ENCODE results near the gene RNF225.

The RNF225 gene

DNA sequence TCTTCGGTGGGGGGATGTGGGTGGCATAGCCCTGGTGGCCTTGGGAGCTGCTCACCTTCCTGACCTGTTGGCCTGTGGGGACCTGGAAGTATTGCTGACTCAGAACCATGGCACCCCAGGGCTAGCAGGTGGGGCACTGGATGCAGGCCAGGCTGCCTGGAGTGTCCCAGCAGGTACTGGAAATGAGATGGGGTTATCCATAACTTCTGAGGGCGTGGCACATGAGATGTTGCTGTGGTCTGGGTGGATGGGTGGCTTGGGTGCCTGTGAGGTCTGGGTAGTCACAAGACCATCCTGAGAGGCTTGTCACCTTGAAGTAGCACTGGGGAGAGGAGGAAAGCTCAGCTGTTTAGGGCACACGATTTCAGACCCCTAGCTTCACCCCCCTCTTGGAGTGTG is 636 bp upstream of the RNF225 start:
- H3K4me3 ChIP-seq (ENCODE audit: low read depth, low read length), result no peak overlapping the region
- TF ChIP-seq, protein P1, sequence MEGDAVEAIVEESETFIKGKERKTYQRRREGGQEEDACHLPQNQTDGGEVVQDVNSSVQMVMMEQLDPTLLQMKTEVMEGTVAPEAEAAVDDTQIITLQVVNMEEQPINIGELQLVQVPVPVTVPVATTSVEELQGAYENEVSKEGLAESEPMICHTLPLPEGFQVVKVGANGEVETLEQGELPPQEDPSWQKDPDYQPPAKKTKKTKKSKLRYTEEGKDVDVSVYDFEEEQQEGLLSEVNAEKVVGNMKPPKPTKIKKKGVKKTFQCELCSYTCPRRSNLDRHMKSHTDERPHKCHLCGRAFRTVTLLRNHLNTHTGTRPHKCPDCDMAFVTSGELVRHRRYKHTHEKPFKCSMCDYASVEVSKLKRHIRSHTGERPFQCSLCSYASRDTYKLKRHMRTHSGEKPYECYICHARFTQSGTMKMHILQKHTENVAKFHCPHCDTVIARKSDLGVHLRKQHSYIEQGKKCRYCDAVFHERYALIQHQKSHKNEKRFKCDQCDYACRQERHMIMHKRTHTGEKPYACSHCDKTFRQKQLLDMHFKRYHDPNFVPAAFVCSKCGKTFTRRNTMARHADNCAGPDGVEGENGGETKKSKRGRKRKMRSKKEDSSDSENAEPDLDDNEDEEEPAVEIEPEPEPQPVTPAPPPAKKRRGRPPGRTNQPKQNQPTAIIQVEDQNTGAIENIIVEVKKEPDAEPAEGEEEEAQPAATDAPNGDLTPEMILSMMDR (IDR thresholded peaks at IDR 0.05; ENCODE audit: borderline replicate concordance, insufficient read depth, low read depth, low read length), result no peak

DNA sequence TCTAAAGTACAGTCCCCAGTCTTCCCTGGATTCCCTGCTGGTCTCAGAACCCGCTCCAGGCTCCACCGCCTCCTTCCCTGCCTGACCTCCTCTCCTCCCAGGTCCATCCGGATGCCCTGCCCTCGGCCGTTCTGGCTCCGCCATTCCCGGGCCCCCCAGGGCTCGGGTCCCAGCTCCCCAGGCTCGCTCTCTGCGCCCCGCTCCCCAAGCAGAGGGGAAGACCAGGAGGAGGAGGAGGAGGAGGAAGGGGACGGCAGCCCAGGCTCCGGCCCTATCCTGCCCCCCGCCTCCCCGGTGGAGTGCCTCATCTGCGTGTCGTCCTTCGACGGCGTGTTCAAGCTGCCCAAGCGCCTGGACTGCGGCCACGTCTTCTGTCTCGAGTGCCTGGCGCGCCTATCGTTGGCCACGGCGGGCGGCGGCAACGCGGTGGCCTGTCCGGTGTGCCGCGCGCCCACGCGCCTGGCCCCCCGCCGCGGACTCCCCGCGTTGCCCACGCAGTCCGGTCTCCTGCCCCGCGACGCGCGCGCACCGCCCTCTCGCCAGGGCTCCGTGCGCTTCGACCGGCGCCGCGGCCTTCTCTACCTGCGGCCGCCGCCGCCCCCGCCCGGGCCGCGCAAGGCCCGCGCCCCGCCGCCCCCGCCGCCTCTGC is 647 bp downstream of the RNF225 start:
- TF ChIP-seq, protein P1 (IDR thresholded peaks at IDR 0.05; ENCODE audit: borderline replicate concordance, insufficient read depth, low read depth, low read length), result no peak

DNA sequence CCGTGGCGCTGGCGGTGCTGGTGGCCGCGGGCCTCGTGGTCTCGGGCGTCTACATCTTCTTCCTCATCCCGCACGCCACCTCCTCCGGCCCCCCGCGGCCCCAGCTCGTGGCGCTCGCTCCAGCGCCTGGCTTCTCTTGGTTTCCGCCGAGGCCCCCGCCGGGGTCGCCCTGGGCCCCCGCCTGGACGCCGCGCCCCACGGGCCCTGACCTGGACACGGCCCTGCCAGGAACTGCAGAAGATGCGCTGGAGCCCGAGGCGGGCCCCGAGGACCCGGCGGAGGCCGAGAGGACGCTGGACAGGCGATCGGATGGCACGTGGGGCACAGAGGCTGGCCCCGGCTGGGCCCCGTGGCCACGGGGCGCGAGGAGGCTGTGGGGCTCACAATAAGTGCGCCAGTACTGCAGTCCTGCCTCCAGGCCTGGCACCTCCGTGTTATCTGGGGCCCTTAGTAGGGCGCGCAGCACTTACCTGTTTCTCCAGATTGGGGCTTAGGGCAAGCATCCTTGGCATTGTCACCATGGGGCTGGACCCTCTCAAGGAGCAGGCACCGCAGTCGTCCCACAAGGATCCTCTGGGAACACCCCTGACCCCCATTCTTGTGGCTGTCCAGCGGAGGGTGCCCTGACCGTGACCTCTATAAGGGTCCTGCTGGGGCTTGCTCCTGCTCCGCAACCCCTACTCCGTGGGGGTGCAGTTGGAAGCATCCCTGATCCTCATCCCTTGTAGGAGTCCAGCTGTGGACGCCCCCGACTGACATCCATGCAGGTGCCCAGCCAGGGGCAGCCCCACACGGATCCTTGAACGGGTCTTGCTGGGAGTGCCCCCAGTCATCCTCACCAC is 1.5 kb downstream of the RNF225 start:
- H3K4me3 ChIP-seq (ENCODE audit: low read depth, low read length), result no peak overlapping the region
- TF ChIP-seq, protein P1 (IDR thresholded peaks at IDR 0.05; ENCODE audit: borderline replicate concordance, insufficient read depth, low read depth, low read length), result no peak

More for the DNA sequence above, 647 bp downstream of the RNF225 start:
- H3K4me3 ChIP-seq (ENCODE audit: low read depth, low read length), result no peak overlapping the region

DNA sequence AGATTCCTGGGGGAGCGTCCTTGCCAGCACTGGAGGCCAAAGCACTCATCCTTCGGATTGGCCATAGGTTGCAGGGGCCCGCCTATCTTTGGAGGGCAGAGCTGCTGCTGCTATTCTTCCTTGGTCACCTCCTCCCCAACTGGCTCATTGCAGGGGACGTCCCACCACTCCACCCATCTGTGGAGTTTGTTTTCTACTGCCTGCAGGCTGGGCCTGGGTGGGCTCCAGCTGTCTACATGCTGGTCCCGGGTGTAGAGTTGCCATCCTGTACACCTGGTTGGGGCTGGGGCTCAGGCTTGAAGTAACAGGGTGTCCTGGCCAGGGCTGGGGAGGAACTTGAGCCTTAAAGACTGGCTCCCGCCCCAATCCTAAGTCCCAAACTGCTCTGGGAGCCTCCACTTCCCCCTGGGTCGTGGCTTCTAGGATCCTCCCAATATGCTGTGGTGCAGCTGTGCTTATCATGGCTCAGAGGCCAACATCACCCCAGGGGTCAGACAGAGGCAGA is 2.1 kb downstream of the RNF225 start:
- H3K4me3 ChIP-seq (ENCODE audit: low read depth, low read length), result no peak overlapping the region
- TF ChIP-seq, protein P1 (IDR thresholded peaks at IDR 0.05; ENCODE audit: borderline replicate concordance, insufficient read depth, low read depth, low read length), result no peak

DNA sequence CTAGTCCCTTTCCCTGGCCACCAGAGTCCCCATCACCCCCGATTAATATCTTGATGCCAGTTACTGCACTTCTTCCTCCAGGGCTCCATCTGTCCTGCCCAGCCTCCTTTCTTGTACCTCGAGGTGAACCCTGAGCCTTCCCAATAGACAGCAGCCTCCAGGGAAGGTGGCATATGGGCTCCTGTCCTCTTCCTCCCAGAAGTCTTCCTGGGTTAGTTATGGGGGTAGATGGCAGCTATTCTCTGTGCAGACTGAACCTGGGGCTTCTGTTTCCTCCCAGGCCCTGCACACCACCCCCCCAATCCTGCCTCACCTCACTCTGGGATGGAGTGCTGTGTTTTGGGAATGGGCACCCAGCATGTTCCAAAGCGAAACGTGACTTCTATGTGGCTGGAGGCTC is 2.6 kb downstream of the RNF225 start:
- TF ChIP-seq, protein P1 (IDR thresholded peaks at IDR 0.05; ENCODE audit: borderline replicate concordance, insufficient read depth, low read depth, low read length), result no peak
- H3K4me3 ChIP-seq (ENCODE audit: low read depth, low read length), result no peak overlapping the region

DNA sequence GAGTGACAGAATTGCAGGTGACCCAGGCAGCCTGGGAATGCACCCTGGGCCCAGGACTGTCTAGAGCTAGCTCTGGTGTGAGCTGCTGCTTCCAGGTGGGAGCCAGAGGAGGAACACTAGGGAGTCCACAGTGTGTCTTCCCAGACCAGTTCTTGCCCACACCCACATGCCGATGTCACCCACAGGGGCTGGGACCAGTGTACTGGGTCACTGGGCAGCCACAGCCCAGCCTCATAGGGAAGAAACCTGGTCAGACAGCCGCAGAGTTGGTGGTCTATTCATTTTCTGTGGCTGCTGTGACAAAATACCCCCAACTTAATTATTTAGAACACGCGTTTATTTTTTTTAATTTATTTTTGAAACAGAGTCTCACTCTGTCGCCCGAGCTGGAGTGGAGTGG is 3.1 kb downstream of the RNF225 start:
- no peak overlapping the region for H3K4me3 ChIP-seq (ENCODE audit: low read depth, low read length)
- TF ChIP-seq, protein P1 (IDR thresholded peaks at IDR 0.05; ENCODE audit: borderline replicate concordance, insufficient read depth, low read depth, low read length), result no peak

Measured in GM12875 (cell line).